SKM-1 treated with dmso at 0.1 percent for 144 hours (cell line): ENCODE results near the gene LRIG2.
"Not testable (repeated sequence)": the region's sequence is repeated elsewhere in the genome, so short reads cannot be mapped to it uniquely, and the experiment has no call there.

Source experiments
- DNase-seq: peaks from one replicate; lab custom pipeline; 2025; ENCODE audit not compliant: unreplicated experiment; lab: John Stamatoyannopoulos, UW

Gene LRIG2

GRCh38 chr1:113072757-113073478 lies at the start of gene LRIG2:
Gene LRIG2 (plus strand): TSS chr1:113073198. CDS start chr1:113073407, 209 bp downstream.
- DNase-seq: peak; percentile 96

GRCh38 chr1:113023316-113023715 lies 49.7 kb upstream of the LRIG2 start:
- DNase-seq: not testable (repeated sequence)

GRCh38 chr1:113027007-113027406 lies 46.0 kb upstream of the LRIG2 start:
- no peak for DNase-seq

- no peak for DNase-seq
These were observed 45.5 kb upstream of the LRIG2 start for GRCh38 chr1:113027449-113027848.

GRCh38 chr1:113029822-113030221 lies 43.2 kb upstream of the LRIG2 start:
- no peak for DNase-seq

GRCh38 chr1:113031171-113031933 lies 41.6 kb upstream of the LRIG2 start:
- DNase-seq: no peak

- no peak for DNase-seq
These were observed 37.9 kb upstream of the LRIG2 start for GRCh38 chr1:113035086-113035485.

GRCh38 chr1:113036639-113037321 lies 36.2 kb upstream of the LRIG2 start:
- DNase-seq: no peak

GRCh38 chr1:113040041-113040440 lies 33.0 kb upstream of the LRIG2 start:
- no peak for DNase-seq

- DNase-seq: no peak
These were observed 32.1 kb upstream of the LRIG2 start for GRCh38 chr1:113040718-113041412.

GRCh38 chr1:113041569-113042284 lies 31.3 kb upstream of the LRIG2 start:
- DNase-seq: no peak

GRCh38 chr1:113042285-113043143 lies 30.5 kb upstream of the LRIG2 start:
- DNase-seq: peak; percentile 87

- DNase-seq: not testable (repeated sequence)
These were observed 29.9 kb upstream of the LRIG2 start for GRCh38 chr1:113043144-113043488.

- DNase-seq: peak; percentile 75
These were observed 26.4 kb upstream of the LRIG2 start for GRCh38 chr1:113046569-113046968.

- DNase-seq: no peak
These were observed 24.9 kb upstream of the LRIG2 start for GRCh38 chr1:113048064-113048463.

- no peak for DNase-seq
These were observed 19.5 kb upstream of the LRIG2 start for GRCh38 chr1:113053344-113054126.

- DNase-seq: no peak
These were observed 17.4 kb upstream of the LRIG2 start for GRCh38 chr1:113055570-113055969.

GRCh38 chr1:113057006-113057405 lies 16.0 kb upstream of the LRIG2 start:
- DNase-seq: no peak
